Thymus (tissue), 11 donors: ENCODE measurements around the gene INPP5A. TPM values are rescaled to one million over a fixed set of nuclear protein-coding genes. Genes with fewer than 3 reads are reported as not detected.

Source experiments
- DNase-seq, 9 donors: peaks; one replicate each; pipeline ENCODE4 v3.0.0-alpha.2; 2013; ENCODE audit warnings: low spot score in 9 of 9, low read depth in 6 of 9, missing footprints in 1 of 9
- H3K27ac ChIP-seq, 2 donors: one replicate each; pipeline ENCODE4 v1.5.1; 2013; ENCODE audit warnings: control low read depth in 1 of 2, low read depth in 1 of 2, low read length in 1 of 2, mild to moderate bottlenecking in 1 of 2, moderate library complexity in 1 of 2
- H3K27me3 ChIP-seq, 2 donors: one replicate each; pipeline ENCODE4 v1.5.1; 2013; ENCODE audit warnings: low read length in 1 of 2; ENCODE audit not compliant: control insufficient read depth in 2 of 2, insufficient read depth in 1 of 2
- H3K36me3 ChIP-seq, 2 donors: one replicate each; pipeline ENCODE4 v1.5.1; 2013; ENCODE audit warnings: low read length in 1 of 2, mild to moderate bottlenecking in 1 of 2, moderate library complexity in 1 of 2; ENCODE audit not compliant: control insufficient read depth in 2 of 2, insufficient read depth in 2 of 2
- H3K4me1 ChIP-seq, 2 donors: one replicate each; pipeline ENCODE4 v1.5.1; 2013; ENCODE audit warnings: low read length in 2 of 2; ENCODE audit not compliant: control insufficient read depth in 2 of 2, insufficient read depth in 2 of 2
- H3K4me3 ChIP-seq, 2 donors: one replicate each; pipeline ENCODE4 v1.5.1; 2013; ENCODE audit warnings: low read length in 2 of 2, control low read depth in 1 of 2, mild to moderate bottlenecking in 1 of 2
- H3K9me3 ChIP-seq, 2 donors: one replicate each; pipeline ENCODE4 v1.5.1; 2013; ENCODE audit warnings: low read length in 1 of 2, mild to moderate bottlenecking in 1 of 2; ENCODE audit not compliant: control insufficient read depth in 2 of 2, insufficient read depth in 1 of 2
- WGBS: extraction: QIAGEN DNeasy Blood & Tissue Kit; methylation state at CpG from one replicate; pipeline ENCODE4 v1.1.7; 2013; 5-methylcytosine and 5-hydroxymethylcytosine counted together
- polyA plus RNA-seq: library from polyadenylated mRNA; stranded (reverse); fragments of 200-250 nt; gene quantifications from one replicate; pipeline ENCODE4 v1.2.3, GENCODE V29; 2013
- total RNA-seq: library from RNA; stranded (reverse); fragments of 120-200 nt; gene quantifications from one replicate; pipeline ENCODE4 v1.2.4, GENCODE V29; 2013
- donor health status: healthy.

Gene INPP5A
- total and polyA plus RNA-seq, 2 donors = 11.0 to 14.6 TPM

GRCh38 chr10:132510174-132510611, 27.4 kb upstream of the INPP5A start:
- no peak for DNase-seq
- Histone ChIP-seq H3K27me3 (no peaks in the 10 kb centered on the region), H3K4me1 (peaks cover 2 to 8% of the 10 kb centered on the region in 2 donors), H3K27ac (no peak overlapping the region), H3K9me3 (peaks cover 0 to 4% of the 10 kb centered on the region in 2 donors), H3K4me3 (no peak overlapping the region), H3K36me3 (no peaks in the 10 kb centered on the region)
- 94% methylated on average over 15 of the region's 15 CpGs for WGBS

GRCh38 chr10:132511121-132512051, 26.2 kb upstream of the INPP5A start:
- Histone ChIP-seq H3K9me3 (peaks cover 0 to 4% of the 10 kb centered on the region in 2 donors), H3K4me1 (peaks cover 2 to 18% of the 10 kb centered on the region in 2 donors), H3K27me3 (no peaks in the 10 kb centered on the region), H3K4me3 (no peak overlapping the region), H3K27ac (no peak overlapping the region), H3K36me3 (no peaks in the 10 kb centered on the region)
- WGBS = 89% methylated on average over 23 of the region's 23 CpGs
- no peak for DNase-seq

GRCh38 chr10:132512052-132512442, 25.5 kb upstream of the INPP5A start:
- H3K27me3 ChIP-seq = no peaks in the 10 kb centered on the region
- H3K36me3 ChIP-seq = no peaks in the 10 kb centered on the region
- WGBS = 90% methylated on average over 1 of the region's 1 CpG
- peaks cover 0 to 4% of the 10 kb centered on the region in 2 donors for H3K9me3 ChIP-seq
- H3K27ac ChIP-seq = no peak overlapping the region
- DNase-seq = no peak
- no peak overlapping the region for H3K4me3 ChIP-seq
- peaks cover 2 to 24% of the 10 kb centered on the region in 2 donors for H3K4me1 ChIP-seq

GRCh38 chr10:132512693-132513345, 24.8 kb upstream of the INPP5A start:
- Histone ChIP-seq H3K9me3 (peaks cover 0 to 4% of the 10 kb centered on the region in 2 donors), H3K4me1 (peaks cover 2 to 30% of the 10 kb centered on the region in 2 donors), H3K27ac (no peak overlapping the region), H3K27me3 (no peaks in the 10 kb centered on the region), H3K36me3 (no peaks in the 10 kb centered on the region), H3K4me3 (no peak overlapping the region)
- 97% methylated on average over 9 of the region's 9 CpGs for WGBS
- no peak for DNase-seq

- no peak overlapping the region for H3K4me3 ChIP-seq
- peaks cover 0 to 7% of the 10 kb centered on the region in 2 donors for H3K9me3 ChIP-seq
- no peaks in the 10 kb centered on the region for H3K36me3 ChIP-seq
- H3K27me3 ChIP-seq = peaks cover 0 to 6% of the 10 kb centered on the region in 2 donors
- peak in 3 of 9 donors; percentile 25 to 67 (median 60) for DNase-seq
- H3K27ac ChIP-seq = peak overlapping the region; percentile 21 to 73
- 31% methylated on average over 21 of the region's 21 CpGs for WGBS
- peaks cover 2 to 42% of the 10 kb centered on the region in 2 donors for H3K4me1 ChIP-seq
These were observed 22.6 kb upstream of the INPP5A start for GRCh38 chr10:132514821-132515520.

- Histone ChIP-seq H3K9me3 (peaks cover 0 to 7% of the 10 kb centered on the region in 2 donors), H3K4me3 (no peak overlapping the region), H3K4me1 (peaks cover 2 to 42% of the 10 kb centered on the region in 2 donors), H3K27ac (no peak overlapping the region), H3K27me3 (peaks cover 0 to 6% of the 10 kb centered on the region in 2 donors), H3K36me3 (no peaks in the 10 kb centered on the region)
- WGBS = 83% methylated on average over 19 of the region's 19 CpGs
- no peak for DNase-seq
These were observed 21.5 kb upstream of the INPP5A start for GRCh38 chr10:132515811-132516726.

- peaks cover 2 to 42% of the 10 kb centered on the region in 2 donors for H3K4me1 ChIP-seq
- WGBS = 93% methylated on average over 37 of the region's 37 CpGs
- peaks cover 0 to 6% of the 10 kb centered on the region in 2 donors for H3K27me3 ChIP-seq
These were observed 20.5 kb upstream of the INPP5A start for GRCh38 chr10:132516771-132517725.

More at GRCh38 chr10:132516771-132517725, 20.5 kb upstream of the INPP5A start:
- H3K36me3 ChIP-seq = no peaks in the 10 kb centered on the region
- H3K9me3 ChIP-seq = peaks cover 0 to 7% of the 10 kb centered on the region in 2 donors
- no peak overlapping the region for H3K4me3 ChIP-seq
- no peak overlapping the region for H3K27ac ChIP-seq
- no peak for DNase-seq
